ENCODE measurements around the gene ZRANB1.

- no peak for TF ChIP-seq TAF1 (IDR thresholded peaks at IDR 0.05; ENCODE audit: borderline replicate concordance, low read depth, low read length)
- TF ChIP-seq POLR2AphosphoS5 (IDR thresholded peaks at IDR 0.05; ENCODE audit: low read depth, low read length) = no peak
- no peak for TF ChIP-seq POLR2A (IDR thresholded peaks at IDR 0.05; ENCODE audit: low read depth, low read length)
Observed at GRCh38 chr10:124894569-124895215, 47.2 kb upstream of the ZRANB1 start.

Measured in GM12892 (cell line).